ENCODE measurements around the gene STYK1. TPM values are rescaled to one million over a fixed set of nuclear protein-coding genes. Genes with fewer than 3 reads are reported as not detected.
"Not testable (repeated sequence)": the region's sequence is repeated elsewhere in the genome, so short reads cannot be mapped to it uniquely, and the experiment has no call there.

STYK1 gene
- total RNA-seq, 1 experiment from 2014 or later: 8.4 TPM

DNA sequence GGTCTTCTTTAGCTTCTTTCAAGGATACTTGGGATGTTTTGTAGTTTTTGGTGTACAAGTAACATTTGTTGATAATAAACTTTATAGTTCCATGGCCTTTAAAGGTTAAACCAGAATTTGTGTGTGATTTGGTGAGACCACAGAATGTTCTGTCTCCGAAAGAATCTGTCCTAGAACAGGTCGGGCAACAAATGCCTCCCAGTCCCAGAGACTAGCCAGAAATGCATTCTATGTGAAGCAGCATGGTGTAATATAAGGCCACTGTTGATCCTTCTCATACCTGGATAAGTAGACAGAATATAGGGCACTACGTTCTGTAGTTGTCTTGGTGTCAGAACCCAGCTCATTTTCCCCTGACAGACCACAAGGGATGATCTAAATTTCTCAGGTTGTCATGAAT lies 10.0 kb downstream of the STYK1 start:
- Mint-ChIP-seq H3K4me3 (ENCODE audit: low read depth, unreplicated experiment) (no peak overlapping the region), H3K27me3 (ENCODE audit: unreplicated experiment) (no peaks in the 10 kb centered on the region)

DNA sequence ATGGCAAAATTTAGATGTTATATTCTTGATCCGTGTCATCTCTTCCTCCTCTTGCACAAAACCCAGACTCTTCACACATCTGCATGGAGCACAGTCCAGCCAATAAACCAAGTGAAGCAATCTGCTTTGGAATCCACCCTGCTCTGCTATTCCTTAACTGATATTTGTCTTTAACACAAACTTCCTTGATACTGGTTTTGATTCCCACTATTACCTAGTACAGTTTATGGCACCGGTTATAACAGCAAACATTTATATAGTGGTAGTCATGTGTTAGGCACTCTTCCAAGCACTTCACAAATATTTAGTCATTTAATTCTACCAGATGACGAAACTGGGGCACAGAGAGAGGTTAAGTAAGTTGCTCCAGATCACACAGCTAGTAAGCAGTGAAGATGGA lies 12.5 kb downstream of the STYK1 start:
- H3K9me3 Mint-ChIP-seq (ENCODE audit: low read depth, unreplicated experiment): no peaks in the 10 kb centered on the region
- TF ChIP-seq, protein P1, sequence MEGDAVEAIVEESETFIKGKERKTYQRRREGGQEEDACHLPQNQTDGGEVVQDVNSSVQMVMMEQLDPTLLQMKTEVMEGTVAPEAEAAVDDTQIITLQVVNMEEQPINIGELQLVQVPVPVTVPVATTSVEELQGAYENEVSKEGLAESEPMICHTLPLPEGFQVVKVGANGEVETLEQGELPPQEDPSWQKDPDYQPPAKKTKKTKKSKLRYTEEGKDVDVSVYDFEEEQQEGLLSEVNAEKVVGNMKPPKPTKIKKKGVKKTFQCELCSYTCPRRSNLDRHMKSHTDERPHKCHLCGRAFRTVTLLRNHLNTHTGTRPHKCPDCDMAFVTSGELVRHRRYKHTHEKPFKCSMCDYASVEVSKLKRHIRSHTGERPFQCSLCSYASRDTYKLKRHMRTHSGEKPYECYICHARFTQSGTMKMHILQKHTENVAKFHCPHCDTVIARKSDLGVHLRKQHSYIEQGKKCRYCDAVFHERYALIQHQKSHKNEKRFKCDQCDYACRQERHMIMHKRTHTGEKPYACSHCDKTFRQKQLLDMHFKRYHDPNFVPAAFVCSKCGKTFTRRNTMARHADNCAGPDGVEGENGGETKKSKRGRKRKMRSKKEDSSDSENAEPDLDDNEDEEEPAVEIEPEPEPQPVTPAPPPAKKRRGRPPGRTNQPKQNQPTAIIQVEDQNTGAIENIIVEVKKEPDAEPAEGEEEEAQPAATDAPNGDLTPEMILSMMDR (IDR thresholded peaks at IDR 0.05; ENCODE audit: unreplicated experiment): no peak
- H3K27me3 Mint-ChIP-seq (ENCODE audit: unreplicated experiment): no peaks in the 10 kb centered on the region
- intact Hi-C loops (cut with micrococcal nuclease; ENCODE audit: unreplicated experiment): loop anchor here (2.0 kb wide), 1 partner anchor 17 kb away; no protein-coding TSS in a partner anchor
- CTCF ChIA-PET: no interaction called here
- no TSS peak for BruUV-seq (replicated peaks)
- H3K27ac Mint-ChIP-seq (ENCODE audit: unreplicated experiment): no peak overlapping the region
- DNase-seq: no peak
- H3K4me1 Mint-ChIP-seq (ENCODE audit: low read depth, unreplicated experiment): peaks cover 9% of the 10 kb centered on the region
- H3K4me3 Mint-ChIP-seq (ENCODE audit: low read depth, unreplicated experiment): no peak overlapping the region
- H3K36me3 Mint-ChIP-seq (ENCODE audit: insufficient read depth, unreplicated experiment): peaks cover 5% of the 10 kb centered on the region

More for the DNA sequence above, 10.0 kb downstream of the STYK1 start:
- no TSS peak for BruUV-seq (replicated peaks)
- CTCF ChIA-PET: no interaction called here
- no peaks in the 10 kb centered on the region for H3K9me3 Mint-ChIP-seq (ENCODE audit: low read depth, unreplicated experiment)
- peaks cover 26% of the 10 kb centered on the region for H3K4me1 Mint-ChIP-seq (ENCODE audit: low read depth, unreplicated experiment)
- no peak overlapping the region for H3K27ac Mint-ChIP-seq (ENCODE audit: unreplicated experiment)
- peaks cover 5% of the 10 kb centered on the region for H3K36me3 Mint-ChIP-seq (ENCODE audit: insufficient read depth, unreplicated experiment)
- intact Hi-C loops (cut with micrococcal nuclease; ENCODE audit: unreplicated experiment): no loop called here
- no peak for DNase-seq
- TF ChIP-seq, protein P1 (IDR thresholded peaks at IDR 0.05; ENCODE audit: unreplicated experiment): no peak

DNA sequence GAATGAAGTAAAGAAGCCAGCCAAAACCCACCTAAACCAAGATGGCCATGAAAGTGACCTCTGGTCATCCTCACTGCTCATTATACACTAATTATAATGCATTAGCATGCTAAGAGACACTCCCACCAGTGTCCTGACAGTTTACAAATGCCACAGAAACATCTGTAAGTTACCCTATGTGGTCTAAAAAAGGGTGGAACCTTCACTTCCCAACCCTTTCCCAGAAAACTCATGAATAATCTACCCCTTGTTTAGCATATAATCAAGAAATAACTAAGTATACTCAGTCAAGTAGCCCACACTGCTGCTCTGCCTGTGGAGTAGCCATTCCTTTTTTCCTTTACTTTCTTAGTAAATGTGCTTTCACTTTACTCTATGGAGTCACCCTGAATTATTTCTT lies 19.8 kb downstream of the STYK1 start:
- BruUV-seq (replicated peaks): no TSS peak
- Mint-ChIP-seq H3K36me3 (ENCODE audit: insufficient read depth, unreplicated experiment) (no peaks in the 10 kb centered on the region), H3K4me1 (ENCODE audit: low read depth, unreplicated experiment) (no peaks in the 10 kb centered on the region), H3K27ac (ENCODE audit: unreplicated experiment) (no peak overlapping the region), H3K9me3 (ENCODE audit: low read depth, unreplicated experiment) (peaks cover 2% of the 10 kb centered on the region), H3K27me3 (ENCODE audit: unreplicated experiment) (no peaks in the 10 kb centered on the region), H3K4me3 (ENCODE audit: low read depth, unreplicated experiment) (no peak overlapping the region)
- TF ChIP-seq, protein P1 (IDR thresholded peaks at IDR 0.05; ENCODE audit: unreplicated experiment): no peak
- CTCF ChIA-PET: no interaction called here
- intact Hi-C loops (cut with micrococcal nuclease; ENCODE audit: unreplicated experiment): no loop called here
- DNase-seq: no peak

DNA sequence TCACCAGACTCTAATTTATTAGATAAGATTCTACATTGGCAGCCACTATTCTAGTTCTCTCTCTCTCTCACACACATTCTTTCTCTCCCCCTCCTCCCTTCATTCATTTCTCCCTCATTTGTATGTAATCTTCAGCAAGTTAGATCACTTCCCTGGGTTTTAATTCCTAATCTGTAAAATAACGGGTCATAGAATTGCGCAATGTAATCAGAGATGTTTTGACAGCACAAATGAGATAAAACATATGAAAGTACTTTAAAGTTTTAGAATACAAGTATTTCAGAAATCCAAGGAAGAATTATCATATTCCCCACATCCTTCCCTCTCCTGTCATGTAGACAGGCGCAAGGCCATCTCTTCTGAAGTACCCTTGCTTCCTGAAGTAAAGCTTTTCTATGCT lies 21.7 kb downstream of the STYK1 start:
- Mint-ChIP-seq H3K36me3 (ENCODE audit: insufficient read depth, unreplicated experiment) (no peaks in the 10 kb centered on the region), H3K9me3 (ENCODE audit: low read depth, unreplicated experiment) (peaks cover 2% of the 10 kb centered on the region), H3K4me3 (ENCODE audit: low read depth, unreplicated experiment) (no peak overlapping the region), H3K4me1 (ENCODE audit: low read depth, unreplicated experiment) (no peaks in the 10 kb centered on the region), H3K27ac (ENCODE audit: unreplicated experiment) (no peak overlapping the region), H3K27me3 (ENCODE audit: unreplicated experiment) (no peaks in the 10 kb centered on the region)
- intact Hi-C loops (cut with micrococcal nuclease; ENCODE audit: unreplicated experiment): no loop called here
- TF ChIP-seq, protein P1 (IDR thresholded peaks at IDR 0.05; ENCODE audit: unreplicated experiment): no peak
- DNase-seq: no peak
- no TSS peak for BruUV-seq (replicated peaks)
- CTCF ChIA-PET: interaction anchor here (0.6 kb wide), 1 partner anchor 13 kb away, joined by 3 read pairs; no protein-coding TSS in a partner anchor

DNA sequence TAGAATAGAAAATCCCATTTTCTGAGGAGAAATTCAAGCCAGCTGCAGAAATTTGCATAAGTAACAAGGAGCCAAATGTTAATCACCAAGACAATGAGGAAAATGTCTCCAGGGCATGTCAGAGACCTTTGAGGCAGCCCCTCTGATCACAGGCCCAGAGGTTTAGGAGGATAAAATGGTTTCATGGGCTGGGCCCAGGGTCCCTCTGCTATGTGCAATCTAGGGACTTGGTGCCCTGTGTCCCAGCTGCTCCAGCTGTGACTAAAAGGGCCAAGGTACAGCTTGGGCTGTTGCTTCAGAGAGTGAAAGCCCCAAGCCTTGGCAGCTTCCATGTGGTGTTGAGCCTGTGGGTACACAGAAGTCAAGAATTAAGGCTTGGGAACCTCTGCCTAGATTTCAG lies 27.3 kb downstream of the STYK1 start:
- intact Hi-C loops (cut with micrococcal nuclease; ENCODE audit: unreplicated experiment); H3K36me3 Mint-ChIP-seq (ENCODE audit: insufficient read depth, unreplicated experiment); H3K4me3 Mint-ChIP-seq (ENCODE audit: low read depth, unreplicated experiment); H3K27me3 Mint-ChIP-seq (ENCODE audit: unreplicated experiment); H3K4me1 Mint-ChIP-seq (ENCODE audit: low read depth, unreplicated experiment); H3K9me3 Mint-ChIP-seq (ENCODE audit: low read depth, unreplicated experiment); CTCF ChIA-PET; DNase-seq; H3K27ac Mint-ChIP-seq (ENCODE audit: unreplicated experiment); BruUV-seq (replicated peaks): not testable (repeated sequence)

Measured in Calu3 (cell line).